T-helper 22 cell (primary cell): Measurements from ENCODE around the gene CCDC121.

Source experiments
- DNase-seq: peaks from one replicate; pipeline ENCODE4 v3.0.0-alpha.2; 2020; ENCODE audit warnings: low read depth

The CCDC121 gene

GRCh38 chr2:27582129-27582694 lies 46.6 kb downstream of the CCDC121 start:
- no peak for DNase-seq

GRCh38 chr2:27581417-27582128 lies 47.2 kb downstream of the CCDC121 start:
- no peak for DNase-seq
